Trophoblast cell (in vitro differentiated cells and primary cell): ENCODE results near the gene MAPK11. TPM values are rescaled to one million over a fixed set of nuclear protein-coding genes. Genes with fewer than 3 reads are reported as not detected.
A peak's percentile ranks its signal among the peaks of the same experiment; 100 is the strongest.

Experiments
- DNase-seq, 2 donors: peaks; one replicate each; pipeline ENCODE4 v3.0.0-alpha.2; 2016
- H2AFZ ChIP-seq: 2 replicates; pipeline ENCODE4 v1.6.1; 2013; ENCODE audit warnings: low read length, moderate library complexity, mild to moderate bottlenecking; ENCODE audit not compliant: insufficient read depth, poor library complexity
- H2AK5ac ChIP-seq: 2 replicates; pipeline ENCODE4 v1.6.1; 2013; ENCODE audit warnings: mild to moderate bottlenecking, low read length
- H2BK120ac ChIP-seq: 2 replicates; pipeline ENCODE4 v1.6.1; 2013; ENCODE audit warnings: low read length, mild to moderate bottlenecking, moderate library complexity; ENCODE audit not compliant: insufficient read depth, poor library complexity
- H2BK12ac ChIP-seq: 2 replicates; pipeline ENCODE4 v1.6.1; 2013; ENCODE audit warnings: mild to moderate bottlenecking, low read length, moderate library complexity
- H2BK5ac ChIP-seq: 2 replicates; pipeline ENCODE4 v1.6.1; 2013; ENCODE audit warnings: low read length, low read depth, moderate library complexity, mild to moderate bottlenecking; ENCODE audit not compliant: poor library complexity
- H3K14ac ChIP-seq: 2 replicates; pipeline ENCODE4 v1.6.1; 2013; ENCODE audit warnings: mild to moderate bottlenecking, low read length
- H3K18ac ChIP-seq: 2 replicates; pipeline ENCODE4 v1.6.1; 2013; ENCODE audit warnings: mild to moderate bottlenecking, low read length
- H3K23ac ChIP-seq: 2 replicates; pipeline ENCODE4 v1.6.1; 2013; ENCODE audit warnings: low read length
- H3K27ac ChIP-seq: 2 replicates; pipeline ENCODE4 v1.5.1; 2013; ENCODE audit warnings: low read depth, mild to moderate bottlenecking, inconsistent platforms, low read length, moderate library complexity
- H3K27me3 ChIP-seq: 2 replicates; pipeline ENCODE4 v1.6.1; 2013; ENCODE audit warnings: inconsistent platforms, mild to moderate bottlenecking, low read length, moderate library complexity; ENCODE audit not compliant: insufficient read depth
- H3K36me3 ChIP-seq, 2 experiments: 1 replicate in 1 of 2; 2 replicates in 1 of 2; pipeline ENCODE4 v1.6.1; 2013; ENCODE audit warnings: low read length in 2 of 2, mild to moderate bottlenecking in 2 of 2, moderate library complexity in 1 of 2; ENCODE audit not compliant: insufficient read depth in 2 of 2, control insufficient read depth in 1 of 2
- H3K4ac ChIP-seq: 2 replicates; pipeline ENCODE4 v1.6.1; 2013; ENCODE audit warnings: low read depth, mild to moderate bottlenecking, low read length, moderate library complexity
- H3K4me1 ChIP-seq, 2 experiments: 1 replicate in 1 of 2; 2 replicates in 1 of 2; pipeline ENCODE4 v1.6.1; 2013; ENCODE audit warnings: low read length in 2 of 2, mild to moderate bottlenecking in 2 of 2, moderate library complexity in 1 of 2; ENCODE audit not compliant: insufficient read depth in 2 of 2, control insufficient read depth in 1 of 2
- H3K4me2 ChIP-seq: 2 replicates; pipeline ENCODE4 v1.6.1; 2013; ENCODE audit warnings: inconsistent platforms, mild to moderate bottlenecking, low read length, moderate library complexity
- H3K4me3 ChIP-seq: 2 replicates; pipeline ENCODE4 v1.5.1; 2013; ENCODE audit warnings: mild to moderate bottlenecking, low read depth, low read length, inconsistent platforms
- H3K79me1 ChIP-seq: one replicate; pipeline ENCODE4 v1.6.1; 2013; ENCODE audit warnings: low read length
- H3K79me2 ChIP-seq: 2 replicates; pipeline ENCODE4 v1.6.1; 2013; ENCODE audit warnings: low read length, mild to moderate bottlenecking; ENCODE audit not compliant: control insufficient read depth, insufficient read depth, poor library complexity
- H3K9ac ChIP-seq: 2 replicates; pipeline ENCODE4 v1.6.1; 2013; ENCODE audit warnings: mild to moderate bottlenecking, low read length
- H3K9me3 ChIP-seq: 2 replicates; pipeline ENCODE4 v1.6.1; 2013; ENCODE audit warnings: low read depth, mild to moderate bottlenecking, control low read depth, inconsistent platforms, low read length; ENCODE audit not compliant: insufficient read depth
- H4K12ac ChIP-seq: 2 replicates; pipeline ENCODE4 v1.6.1; 2013; ENCODE audit warnings: low read depth, mild to moderate bottlenecking, low read length, moderate library complexity
- H4K8ac ChIP-seq: 2 replicates; pipeline ENCODE4 v1.6.1; 2013; ENCODE audit warnings: low read depth, mild to moderate bottlenecking, low read length, moderate library complexity
- H4K91ac ChIP-seq: one replicate; pipeline ENCODE4 v1.6.1; 2013; ENCODE audit warnings: low read depth, mild to moderate bottlenecking, low read length, moderate library complexity
- WGBS: extraction: QIAGEN DNeasy Blood & Tissue Kit; methylation state at CpG from one replicate; pipeline ENCODE4 v1.1.7; 2013; ENCODE audit warnings: missing lambda C conversion rate; ENCODE audit not compliant: insufficient read length, insufficient coverage; ENCODE audit errors: extremely low coverage; 5-methylcytosine and 5-hydroxymethylcytosine counted together
- polyA plus RNA-seq: library from polyadenylated mRNA; stranded (reverse); fragments of 200-250 nt; gene quantifications from 2 replicates; pipeline ENCODE4 v1.2.3, GENCODE V29; 2013

The MAPK11 gene
- polyA plus RNA-seq: 0.15 and 0.29 TPM in 2 replicates

DNA sequence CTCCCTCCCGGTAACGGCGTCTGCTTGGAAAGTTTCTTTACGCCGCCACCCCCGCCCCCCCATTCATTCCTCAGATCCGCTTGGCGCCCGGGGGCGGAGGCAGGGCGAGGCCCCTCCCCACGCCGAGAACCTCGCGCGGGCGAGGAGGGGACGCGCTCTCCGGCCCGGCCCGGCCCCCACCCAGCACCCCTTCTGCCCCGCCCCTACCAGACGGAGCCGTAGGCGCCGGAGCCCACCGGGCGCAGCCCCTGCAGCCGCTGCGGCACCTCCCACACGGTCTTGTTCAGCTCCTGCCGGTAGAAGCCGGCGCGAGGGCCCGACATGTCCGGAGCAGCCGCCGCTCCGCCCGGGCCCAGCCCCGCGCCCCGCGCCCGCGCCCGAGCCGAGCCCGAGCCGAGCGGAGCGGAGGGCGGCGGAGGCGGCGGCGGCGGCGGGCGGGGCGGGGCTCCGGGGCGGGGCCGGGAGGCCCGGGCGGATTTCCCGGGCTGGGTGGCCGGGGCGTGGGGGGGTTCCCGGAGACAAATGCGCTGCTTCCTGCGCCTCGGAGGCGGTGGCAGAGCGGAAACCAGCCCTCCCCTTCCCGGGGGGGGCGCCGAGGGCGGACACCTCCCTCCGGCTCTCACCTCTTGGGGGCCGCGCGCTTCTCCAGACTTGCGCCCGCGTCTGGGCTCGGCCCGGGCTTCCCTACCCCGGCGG, at the start of gene MAPK11:
MAPK11 (minus strand) TSS at position 411 of the 696 bp plus-strand sequence; CDS start at position 323, 88 bp downstream.
- no CpG with 5 or more reads among the region's 92 CpGs for WGBS
- H2BK120ac ChIP-seq: no peak within 1 kb of the TSS
- no peak within 1 kb of the TSS for H3K27ac ChIP-seq
- H3K4me3 ChIP-seq: no peak within 1 kb of the TSS
- no peak within 1 kb of the TSS for H3K23ac ChIP-seq
- H4K8ac ChIP-seq: no peak within 1 kb of the TSS
- peaks cover 8 to 10% of the 10 kb centered on the region in 2 experiments for H3K36me3 ChIP-seq
- no peaks in the 10 kb centered on the region for H3K79me2 ChIP-seq
- no peak within 1 kb of the TSS for H2AK5ac ChIP-seq
- H2AFZ ChIP-seq: no peak within 1 kb of the TSS
- peaks cover 16% of the 10 kb centered on the region for H3K9me3 ChIP-seq
- peak within 1 kb of the TSS; percentile 62 for H3K4me2 ChIP-seq
- H3K79me1 ChIP-seq: no peaks in the 10 kb centered on the region
- no peak within 1 kb of the TSS for H2BK5ac ChIP-seq
- no peak within 1 kb of the TSS for H3K9ac ChIP-seq
- DNase-seq: no peak
- no peak within 1 kb of the TSS for H3K14ac ChIP-seq
- H3K27me3 ChIP-seq: peaks cover 36% of the 10 kb centered on the region
- no peak within 1 kb of the TSS for H4K12ac ChIP-seq
- no peak within 1 kb of the TSS for H2BK12ac ChIP-seq
- peaks cover 10 to 11% of the 10 kb centered on the region in 2 experiments for H3K4me1 ChIP-seq
- no peak within 1 kb of the TSS for H3K4ac ChIP-seq
- no peak within 1 kb of the TSS for H3K18ac ChIP-seq
- H4K91ac ChIP-seq: no peak within 1 kb of the TSS

DNA sequence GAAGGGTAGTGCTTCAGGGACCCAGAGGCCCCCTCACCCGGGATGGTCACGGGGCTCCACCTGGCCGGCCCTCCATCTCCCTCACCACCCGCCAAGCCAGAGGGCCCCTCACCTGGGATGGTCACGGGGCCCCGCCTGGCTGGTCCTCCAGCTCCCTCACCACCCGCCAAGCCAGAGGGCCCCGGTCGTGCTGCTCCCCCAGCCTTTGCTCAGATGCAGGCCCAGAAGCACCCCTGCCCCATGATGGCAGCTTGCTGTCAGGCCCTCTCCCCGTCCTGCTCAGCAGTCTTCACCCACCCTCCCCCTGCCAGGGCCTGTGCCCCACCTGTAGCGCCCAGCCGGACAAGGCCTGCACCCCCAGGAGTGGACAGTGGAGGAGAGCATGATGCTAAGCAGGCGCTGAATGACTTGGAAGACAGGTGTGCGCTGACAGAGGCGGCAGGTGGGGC, 49.3 kb upstream of the MAPK11 start:
- H2BK12ac ChIP-seq: no peak overlapping the region
- no peaks in the 10 kb centered on the region for H3K79me1 ChIP-seq
- no CpG with 5 or more reads among the region's 15 CpGs for WGBS
- H3K4me1 ChIP-seq: peaks cover 2 to 5% of the 10 kb centered on the region in 2 experiments
- no peak overlapping the region for H3K4me3 ChIP-seq
- H3K9ac ChIP-seq: no peak overlapping the region
- H3K9me3 ChIP-seq: no peaks in the 10 kb centered on the region
- H4K8ac ChIP-seq: no peak overlapping the region
- H4K12ac ChIP-seq: no peak overlapping the region
- H3K36me3 ChIP-seq: no peaks in the 10 kb centered on the region
- no peak for DNase-seq
- no peak overlapping the region for H3K14ac ChIP-seq
- no peaks in the 10 kb centered on the region for H3K79me2 ChIP-seq
- no peak overlapping the region for H3K4me2 ChIP-seq
- H3K4ac ChIP-seq: no peak overlapping the region
- no peak overlapping the region for H3K18ac ChIP-seq
- no peak overlapping the region for H4K91ac ChIP-seq
- H3K27me3 ChIP-seq: no peaks in the 10 kb centered on the region
- no peak overlapping the region for H2AK5ac ChIP-seq
- no peak overlapping the region for H3K27ac ChIP-seq
- no peak overlapping the region for H3K23ac ChIP-seq
- H2AFZ ChIP-seq: no peak overlapping the region
- H2BK5ac ChIP-seq: no peak overlapping the region
- H2BK120ac ChIP-seq: no peak overlapping the region

DNA sequence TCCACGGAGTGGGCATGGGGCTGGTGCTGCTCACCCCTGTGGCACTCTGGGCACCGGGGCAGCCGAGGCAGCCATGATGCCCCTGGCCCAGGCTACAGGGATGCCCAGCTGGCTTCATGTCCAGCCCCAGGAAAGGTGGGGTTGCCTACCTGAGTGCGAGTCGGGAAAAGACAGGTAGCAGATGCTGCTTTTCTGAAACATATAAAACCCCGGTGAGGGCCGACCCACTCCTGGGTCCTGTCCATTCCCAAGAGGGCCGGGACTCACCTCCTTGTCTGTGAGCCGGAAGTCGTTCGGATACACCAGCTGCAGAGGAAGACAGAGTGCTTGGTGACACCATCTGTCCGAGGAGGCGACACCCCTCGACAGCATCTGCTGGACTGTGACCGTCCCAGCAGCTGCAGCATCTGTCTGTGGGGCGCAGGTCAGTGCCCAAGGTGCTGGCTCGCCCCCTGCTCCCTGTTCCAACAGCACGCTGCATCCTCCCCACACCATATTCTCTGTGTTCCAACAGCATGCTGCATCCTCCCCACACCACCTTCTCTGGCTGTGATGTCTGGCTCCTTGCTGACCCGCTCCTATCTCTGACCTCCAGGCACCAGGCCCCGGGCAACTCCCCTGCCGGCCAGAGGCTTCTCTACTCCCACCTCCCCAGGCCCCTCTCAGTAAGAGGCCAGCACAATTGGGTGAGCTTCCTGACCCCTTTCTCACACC, 48.7 kb upstream of the MAPK11 start:
- peaks cover 4 to 6% of the 10 kb centered on the region in 2 experiments for H3K4me1 ChIP-seq
- H3K79me1 ChIP-seq: no peaks in the 10 kb centered on the region
- H3K9me3 ChIP-seq: no peaks in the 10 kb centered on the region
- H4K8ac ChIP-seq: no peak overlapping the region
- no peak overlapping the region for H3K18ac ChIP-seq
- no peak overlapping the region for H3K4me3 ChIP-seq
- no peak overlapping the region for H3K9ac ChIP-seq
- no peak overlapping the region for H2AFZ ChIP-seq
- no CpG with 5 or more reads among the region's 21 CpGs for WGBS
- no peak overlapping the region for H3K14ac ChIP-seq
- no peak overlapping the region for H2BK120ac ChIP-seq
- H2BK12ac ChIP-seq: no peak overlapping the region
- no peaks in the 10 kb centered on the region for H3K79me2 ChIP-seq
- no peaks in the 10 kb centered on the region for H3K36me3 ChIP-seq
- no peak overlapping the region for H3K4ac ChIP-seq
- H4K91ac ChIP-seq: no peak overlapping the region
- no peak overlapping the region for H2AK5ac ChIP-seq
- DNase-seq: no peak
- H3K27ac ChIP-seq: no peak overlapping the region
- H4K12ac ChIP-seq: no peak overlapping the region
- no peak overlapping the region for H3K4me2 ChIP-seq
- H3K23ac ChIP-seq: no peak overlapping the region
- H2BK5ac ChIP-seq: no peak overlapping the region
- no peaks in the 10 kb centered on the region for H3K27me3 ChIP-seq

DNA sequence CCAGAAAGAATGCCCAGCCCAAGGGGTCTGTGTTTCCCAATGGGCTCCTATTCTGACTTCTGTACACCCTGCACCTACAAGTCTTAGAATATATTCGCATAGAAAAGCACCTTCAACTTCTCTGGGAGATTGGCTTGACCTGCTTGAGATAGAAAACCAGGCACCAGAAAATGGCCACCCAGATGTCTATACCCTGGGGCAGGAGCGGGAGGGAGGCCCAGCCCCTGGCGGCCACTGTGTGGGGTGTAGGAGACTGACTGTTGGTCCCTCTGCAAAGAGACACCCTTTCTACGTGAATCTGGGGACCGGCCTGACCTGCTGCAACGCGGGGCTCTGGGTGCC, 48.1 kb upstream of the MAPK11 start:
- Histone ChIP-seq H3K9ac (no peak overlapping the region), H3K18ac (no peak overlapping the region), H3K79me2 (no peaks in the 10 kb centered on the region), H3K79me1 (no peaks in the 10 kb centered on the region), H4K12ac (no peak overlapping the region), H3K4ac (no peak overlapping the region), H3K14ac (no peak overlapping the region), H2AK5ac (no peak overlapping the region), H3K9me3 (no peaks in the 10 kb centered on the region), H2AFZ (no peak overlapping the region), H3K27ac (no peak overlapping the region), H4K91ac (no peak overlapping the region), H2BK12ac (no peak overlapping the region), H2BK5ac (no peak overlapping the region), H3K36me3 (no peaks in the 10 kb centered on the region), H3K27me3 (no peaks in the 10 kb centered on the region), H4K8ac (no peak overlapping the region), H3K4me3 (no peak overlapping the region), H3K4me2 (no peak overlapping the region), H3K4me1 (peaks cover 4 to 6% of the 10 kb centered on the region in 2 experiments), H3K23ac (no peak overlapping the region), H2BK120ac (no peak overlapping the region)
- no peak for DNase-seq
- no CpG with 5 or more reads among the region's 7 CpGs for WGBS
